ENCODE data around the gene FBXW7. TPM values are rescaled to one million over a fixed set of nuclear protein-coding genes. Genes with fewer than 3 reads are reported as not detected.

FBXW7 gene
- total RNA-seq, 4 donors from 2014 or later = 63.1 to 97.6 (median 70.7) TPM

DNA sequence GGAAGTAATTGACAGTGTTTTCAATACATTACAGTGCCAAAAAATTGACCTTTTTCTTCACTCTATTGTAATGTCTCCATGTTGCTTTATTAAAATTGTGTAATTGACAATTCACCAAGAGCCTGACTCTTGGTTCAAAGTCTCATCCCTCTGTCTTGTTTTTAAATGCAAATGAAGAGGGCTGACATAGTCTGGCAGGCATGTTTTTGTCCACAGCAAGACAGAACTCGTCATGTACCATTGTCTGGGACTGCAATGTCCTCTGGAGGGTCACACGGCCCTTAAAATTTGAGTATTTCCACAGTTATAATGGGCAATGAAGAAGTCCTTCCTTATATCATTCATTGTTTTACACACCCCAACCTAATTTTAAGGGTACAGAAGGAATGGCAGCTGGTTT is 38.0 kb upstream of the FBXW7 start:
- Histone ChIP-seq H3K4me1 (no peaks in the 10 kb centered on the region), H3K27ac (replicated peaks in 1 of 4) (no peak overlapping the region), H3K9me3 (no peaks in the 10 kb centered on the region), H3K27me3 (no peaks in the 10 kb centered on the region), H3K36me3 (no peaks in the 10 kb centered on the region), H3K4me3 (no peak overlapping the region)
- TF ChIP-seq POLR2AphosphoS5 (IDR thresholded peaks at IDR 0.05) (no peak), EP300 (IDR thresholded peaks at IDR 0.05) (no peak), POLR2A (IDR thresholded peaks at IDR 0.05; ENCODE audit: low read depth) (no peak), CTCF (IDR thresholded peaks at IDR 0.05) (no peak)
- WGBS = 98% methylated on average over 2 of the region's 2 CpGs
- intact Hi-C loops (cut with DNase I) = no loop called here
- no peak for DNase-seq (ENCODE audit: extremely low spot score)

DNA sequence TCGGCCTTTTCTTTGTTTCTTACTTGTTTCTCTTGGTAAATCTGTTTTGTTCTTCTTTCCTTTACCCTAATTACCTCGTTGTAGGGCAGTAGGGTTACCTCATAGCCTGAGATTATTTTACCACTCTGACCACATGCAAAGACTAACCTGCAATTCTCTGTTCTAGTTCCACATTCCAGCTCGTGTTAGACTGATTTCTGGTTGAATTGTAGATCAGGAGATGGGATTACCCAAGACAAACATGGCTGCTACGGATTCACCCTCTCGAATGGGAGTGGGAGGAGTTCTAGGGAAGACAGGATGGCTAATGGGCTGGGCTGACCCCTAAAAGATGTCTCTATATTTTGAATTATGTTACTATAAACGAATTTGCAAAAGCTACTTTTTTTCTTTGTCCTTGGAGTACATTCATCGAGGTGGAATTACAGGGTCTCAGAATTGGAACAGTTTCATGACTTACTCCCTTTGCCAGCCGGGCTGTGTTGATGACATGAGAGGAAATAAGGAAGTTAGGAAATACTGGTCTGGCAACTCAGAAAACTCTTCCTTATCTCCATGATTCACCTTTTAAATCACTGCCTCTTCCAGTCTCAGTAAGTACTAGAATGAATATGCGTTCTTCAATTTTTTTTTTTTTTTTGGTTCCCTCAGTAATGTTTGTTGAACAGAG is 36.7 kb upstream of the FBXW7 start:
- no peaks in the 10 kb centered on the region for H3K4me1 ChIP-seq
- 74% methylated on average over 9 of the region's 9 CpGs for WGBS
- intact Hi-C loops (cut with DNase I) = no loop called here
- no peak for DNase-seq (ENCODE audit: extremely low spot score)
- no peaks in the 10 kb centered on the region for H3K9me3 ChIP-seq
- no peaks in the 10 kb centered on the region for H3K36me3 ChIP-seq
- no peak for TF ChIP-seq EP300 (IDR thresholded peaks at IDR 0.05)
- TF ChIP-seq CTCF (IDR thresholded peaks at IDR 0.05) = no peak
- no peak for TF ChIP-seq POLR2AphosphoS5 (IDR thresholded peaks at IDR 0.05)
- TF ChIP-seq POLR2A (IDR thresholded peaks at IDR 0.05; ENCODE audit: low read depth) = no peak
- no peak overlapping the region for H3K27ac ChIP-seq (replicated peaks in 1 of 4)
- H3K27me3 ChIP-seq = no peaks in the 10 kb centered on the region
- H3K4me3 ChIP-seq = no peak overlapping the region

DNA sequence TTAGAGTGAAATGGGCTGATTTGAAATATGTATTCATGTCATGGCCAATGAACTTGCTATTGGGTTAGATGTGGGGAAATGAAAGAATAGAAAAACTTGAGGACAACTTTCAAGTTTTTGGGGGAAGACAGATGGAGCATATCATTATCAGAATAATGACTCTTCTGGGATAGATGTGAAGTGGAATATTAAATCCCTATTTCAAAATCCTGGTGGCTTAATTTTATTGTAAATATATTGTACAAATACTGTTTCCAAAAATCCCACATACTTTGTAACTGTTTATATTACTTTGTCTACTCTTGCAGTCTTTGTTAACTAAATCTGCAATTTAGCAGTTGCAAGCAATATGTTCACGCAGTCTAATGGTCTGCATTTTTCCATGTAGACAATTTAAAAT is 35.9 kb upstream of the FBXW7 start:
- no peaks in the 10 kb centered on the region for H3K36me3 ChIP-seq

DNA sequence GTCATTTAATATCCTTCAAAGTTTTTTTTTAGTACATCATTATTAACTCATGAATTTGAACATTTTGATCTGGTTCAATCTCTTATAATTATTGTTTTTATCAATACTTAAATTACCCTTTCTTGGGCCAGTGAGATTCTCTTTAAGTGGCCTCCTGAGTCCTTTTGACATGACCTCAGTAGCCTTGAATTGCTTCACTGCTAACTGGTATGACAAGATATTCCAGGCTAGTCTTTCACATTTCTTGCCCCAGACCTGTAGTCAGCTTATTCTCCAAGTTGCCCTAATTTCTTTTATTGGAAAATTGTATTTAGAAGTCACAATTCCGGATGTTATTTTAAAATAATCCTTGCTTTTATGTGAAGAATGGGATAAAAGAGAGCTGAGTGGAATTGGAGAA is 35.4 kb upstream of the FBXW7 start:
- TF ChIP-seq POLR2A (IDR thresholded peaks at IDR 0.05; ENCODE audit: low read depth) (no peak), CTCF (IDR thresholded peaks at IDR 0.05) (no peak), POLR2AphosphoS5 (IDR thresholded peaks at IDR 0.05) (no peak), EP300 (IDR thresholded peaks at IDR 0.05) (no peak)
- Histone ChIP-seq H3K9me3 (no peaks in the 10 kb centered on the region), H3K4me3 (no peak overlapping the region), H3K27me3 (no peaks in the 10 kb centered on the region), H3K36me3 (no peaks in the 10 kb centered on the region), H3K27ac (replicated peaks in 1 of 4) (no peak overlapping the region), H3K4me1 (no peaks in the 10 kb centered on the region)
- no peak for DNase-seq (ENCODE audit: extremely low spot score)
- 73% methylated on average over 1 of the region's 1 CpG for WGBS
- intact Hi-C loops (cut with DNase I) = no loop called here

More for the DNA sequence above, 35.9 kb upstream of the FBXW7 start:
- Histone ChIP-seq H3K27ac (replicated peaks in 1 of 4) (no peak overlapping the region), H3K9me3 (no peaks in the 10 kb centered on the region), H3K4me3 (no peak overlapping the region), H3K4me1 (no peaks in the 10 kb centered on the region), H3K27me3 (no peaks in the 10 kb centered on the region)
- TF ChIP-seq POLR2AphosphoS5 (IDR thresholded peaks at IDR 0.05) (no peak), POLR2A (IDR thresholded peaks at IDR 0.05; ENCODE audit: low read depth) (no peak), CTCF (IDR thresholded peaks at IDR 0.05) (no peak), EP300 (IDR thresholded peaks at IDR 0.05) (no peak)
- 74% methylated on average over 1 of the region's 1 CpG for WGBS
- intact Hi-C loops (cut with DNase I) = no loop called here
- DNase-seq (ENCODE audit: extremely low spot score) = no peak

DNA sequence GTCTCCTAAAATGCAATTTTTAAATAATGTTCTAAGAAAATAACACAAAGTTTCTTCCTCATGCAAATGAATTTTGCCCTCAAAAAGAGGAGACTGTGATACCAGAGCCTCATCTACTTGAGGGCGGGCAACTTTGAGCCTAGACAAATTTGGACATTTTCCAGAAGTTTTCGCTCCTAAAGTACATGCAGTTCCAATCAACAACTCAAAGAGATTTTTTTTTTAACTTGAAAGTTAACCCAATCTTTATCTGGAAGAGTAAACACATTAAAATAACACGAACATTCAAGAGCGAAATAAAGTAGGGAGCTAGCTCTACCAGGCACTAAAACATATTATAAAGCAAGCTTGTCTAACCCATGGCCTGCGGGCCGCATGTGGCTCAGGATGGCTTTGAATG is 29.4 kb upstream of the FBXW7 start:
- no peaks in the 10 kb centered on the region for H3K4me1 ChIP-seq
- no peak for DNase-seq (ENCODE audit: extremely low spot score)
- H3K27ac ChIP-seq (replicated peaks in 1 of 4) = no peak overlapping the region
- 91% methylated on average over 6 of the region's 6 CpGs for WGBS
- H3K9me3 ChIP-seq = no peaks in the 10 kb centered on the region
- no peak overlapping the region for H3K4me3 ChIP-seq
- intact Hi-C loops (cut with DNase I) = no loop called here
- TF ChIP-seq EP300 (IDR thresholded peaks at IDR 0.05) (no peak), POLR2AphosphoS5 (IDR thresholded peaks at IDR 0.05) (no peak)
- no peaks in the 10 kb centered on the region for H3K36me3 ChIP-seq
- peaks cover 0 to 4% (median 0%) of the 10 kb centered on the region in 4 donors for H3K27me3 ChIP-seq
